ENCODE results near the gene MAP6D1.

The MAP6D1 gene

DNA sequence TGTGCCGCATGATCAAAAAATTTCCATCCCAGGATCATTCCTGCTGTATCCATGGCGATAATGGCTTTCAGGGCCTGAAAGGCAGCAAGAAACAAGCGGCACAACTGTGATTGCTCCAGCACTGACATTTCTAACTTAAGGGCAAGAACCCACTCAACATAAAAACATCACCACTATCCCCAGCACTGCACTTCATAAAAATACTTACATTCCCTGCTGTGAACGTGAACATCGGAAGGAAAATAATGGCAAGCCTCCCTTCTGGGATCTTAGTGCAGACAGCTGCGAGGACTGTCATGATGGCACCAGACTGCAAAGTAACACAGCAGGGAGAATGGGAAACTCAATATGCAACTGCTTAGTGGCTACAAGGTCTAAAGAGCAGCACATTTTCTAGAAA is 8.1 kb upstream of the MAP6D1 start:
- TF ChIP-seq FOXM1 (IDR thresholded peaks at IDR 0.05; ENCODE audit: borderline replicate concordance, low read depth) = no peak

DNA sequence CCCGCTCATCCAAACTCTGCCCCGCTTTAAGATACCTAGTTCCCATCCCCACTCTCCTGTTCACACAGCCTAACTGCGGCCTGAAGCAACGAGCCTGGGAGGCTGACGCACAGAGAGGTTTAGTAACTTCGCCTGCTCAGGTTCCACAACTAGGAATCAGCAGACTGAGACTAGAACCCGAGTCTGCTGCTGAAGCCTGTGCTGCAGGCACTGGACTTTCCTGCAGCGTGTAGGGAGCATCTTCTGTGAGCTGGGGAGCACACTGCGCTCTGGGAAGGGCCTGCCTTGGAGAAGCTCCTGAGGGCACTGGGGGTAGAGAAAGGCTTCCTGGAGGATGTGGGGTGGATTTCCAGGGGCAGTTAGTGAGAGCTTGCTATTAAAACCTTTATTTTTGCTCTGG is 4.8 kb upstream of the MAP6D1 start:
- TF ChIP-seq TCF12 (IDR thresholded peaks at IDR 0.05; ENCODE audit: low read depth) (no peak), CREB1 (IDR thresholded peaks at IDR 0.05; ENCODE audit: low read depth) (no peak), TEAD4 (IDR thresholded peaks at IDR 0.05) (no peak), EP300 (IDR thresholded peaks at IDR 0.05; ENCODE audit: borderline replicate concordance) (no peak), FOXM1 (IDR thresholded peaks at IDR 0.05; ENCODE audit: borderline replicate concordance, low read depth) (no peak), ZBTB7A (IDR thresholded peaks at IDR 0.05; ENCODE audit: low read depth) (no peak), TAF1 (IDR thresholded peaks at IDR 0.05; ENCODE audit: low read depth) (no peak), RAD21 (IDR thresholded peaks at IDR 0.05; ENCODE audit: low read depth) (no peak)
- TF ChIP-seq, protein P1, sequence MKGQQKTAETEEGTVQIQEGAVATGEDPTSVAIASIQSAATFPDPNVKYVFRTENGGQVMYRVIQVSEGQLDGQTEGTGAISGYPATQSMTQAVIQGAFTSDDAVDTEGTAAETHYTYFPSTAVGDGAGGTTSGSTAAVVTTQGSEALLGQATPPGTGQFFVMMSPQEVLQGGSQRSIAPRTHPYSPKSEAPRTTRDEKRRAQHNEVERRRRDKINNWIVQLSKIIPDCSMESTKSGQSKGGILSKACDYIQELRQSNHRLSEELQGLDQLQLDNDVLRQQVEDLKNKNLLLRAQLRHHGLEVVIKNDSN (IDR thresholded peaks at IDR 0.05) = no peak
- TF ChIP-seq, protein P2, sequence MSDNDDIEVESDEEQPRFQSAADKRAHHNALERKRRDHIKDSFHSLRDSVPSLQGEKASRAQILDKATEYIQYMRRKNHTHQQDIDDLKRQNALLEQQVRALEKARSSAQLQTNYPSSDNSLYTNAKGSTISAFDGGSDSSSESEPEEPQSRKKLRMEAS (IDR thresholded peaks at IDR 0.05) = no peak

DNA sequence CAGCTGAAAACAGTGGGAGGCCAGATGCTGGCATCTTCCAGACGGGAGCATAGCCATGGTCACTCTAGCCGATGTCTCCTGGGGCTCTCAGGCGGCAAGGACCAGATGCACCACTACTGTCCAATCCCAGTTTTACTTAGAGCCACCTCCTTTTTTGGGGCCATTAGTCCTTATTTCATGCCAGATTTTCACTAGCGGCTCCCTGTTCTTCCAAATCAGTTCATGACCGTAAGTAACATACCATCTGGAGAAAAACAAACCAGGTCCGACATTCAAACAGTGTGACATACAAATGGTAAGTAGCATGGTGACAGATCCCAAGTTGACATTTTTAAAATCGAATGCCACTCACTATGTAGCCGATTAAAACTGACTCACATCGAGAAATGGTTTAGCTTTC is 4.1 kb upstream of the MAP6D1 start:
- TF ChIP-seq EGR1 (IDR thresholded peaks at IDR 0.05) (no peak), TCF12 (IDR thresholded peaks at IDR 0.05; ENCODE audit: low read depth) (no peak), CEBPB (IDR thresholded peaks at IDR 0.05) (no peak), FOXM1 (IDR thresholded peaks at IDR 0.05; ENCODE audit: borderline replicate concordance, low read depth) (no peak), CREB1 (IDR thresholded peaks at IDR 0.05; ENCODE audit: low read depth) (no peak), EP300 (IDR thresholded peaks at IDR 0.05; ENCODE audit: borderline replicate concordance) (no peak)

DNA sequence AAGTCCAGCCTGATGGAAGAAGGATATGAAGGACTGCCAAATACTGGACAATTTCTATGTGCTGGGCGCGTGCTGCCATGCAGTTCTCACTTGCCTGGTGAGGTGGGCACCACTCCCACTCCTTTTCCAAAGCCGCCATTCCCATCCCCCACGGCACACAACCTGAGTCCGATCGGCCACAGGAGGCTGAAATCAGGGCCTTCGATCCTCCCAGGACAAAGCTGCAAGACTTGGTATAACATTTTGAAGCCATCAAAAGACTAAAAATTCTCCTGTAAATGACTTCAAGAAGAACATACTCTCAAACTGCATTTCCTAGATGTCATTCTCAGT is 3.1 kb upstream of the MAP6D1 start:
- TF ChIP-seq, protein P3, sequence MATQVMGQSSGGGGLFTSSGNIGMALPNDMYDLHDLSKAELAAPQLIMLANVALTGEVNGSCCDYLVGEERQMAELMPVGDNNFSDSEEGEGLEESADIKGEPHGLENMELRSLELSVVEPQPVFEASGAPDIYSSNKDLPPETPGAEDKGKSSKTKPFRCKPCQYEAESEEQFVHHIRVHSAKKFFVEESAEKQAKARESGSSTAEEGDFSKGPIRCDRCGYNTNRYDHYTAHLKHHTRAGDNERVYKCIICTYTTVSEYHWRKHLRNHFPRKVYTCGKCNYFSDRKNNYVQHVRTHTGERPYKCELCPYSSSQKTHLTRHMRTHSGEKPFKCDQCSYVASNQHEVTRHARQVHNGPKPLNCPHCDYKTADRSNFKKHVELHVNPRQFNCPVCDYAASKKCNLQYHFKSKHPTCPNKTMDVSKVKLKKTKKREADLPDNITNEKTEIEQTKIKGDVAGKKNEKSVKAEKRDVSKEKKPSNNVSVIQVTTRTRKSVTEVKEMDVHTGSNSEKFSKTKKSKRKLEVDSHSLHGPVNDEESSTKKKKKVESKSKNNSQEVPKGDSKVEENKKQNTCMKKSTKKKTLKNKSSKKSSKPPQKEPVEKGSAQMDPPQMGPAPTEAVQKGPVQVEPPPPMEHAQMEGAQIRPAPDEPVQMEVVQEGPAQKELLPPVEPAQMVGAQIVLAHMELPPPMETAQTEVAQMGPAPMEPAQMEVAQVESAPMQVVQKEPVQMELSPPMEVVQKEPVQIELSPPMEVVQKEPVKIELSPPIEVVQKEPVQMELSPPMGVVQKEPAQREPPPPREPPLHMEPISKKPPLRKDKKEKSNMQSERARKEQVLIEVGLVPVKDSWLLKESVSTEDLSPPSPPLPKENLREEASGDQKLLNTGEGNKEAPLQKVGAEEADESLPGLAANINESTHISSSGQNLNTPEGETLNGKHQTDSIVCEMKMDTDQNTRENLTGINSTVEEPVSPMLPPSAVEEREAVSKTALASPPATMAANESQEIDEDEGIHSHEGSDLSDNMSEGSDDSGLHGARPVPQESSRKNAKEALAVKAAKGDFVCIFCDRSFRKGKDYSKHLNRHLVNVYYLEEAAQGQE (IDR thresholded peaks at IDR 0.05; ENCODE audit: low read depth) = no peak
- no peak for TF ChIP-seq ZBTB7A (IDR thresholded peaks at IDR 0.05; ENCODE audit: low read depth)
- TF ChIP-seq FOXM1 (IDR thresholded peaks at IDR 0.05; ENCODE audit: borderline replicate concordance, low read depth) = no peak

DNA sequence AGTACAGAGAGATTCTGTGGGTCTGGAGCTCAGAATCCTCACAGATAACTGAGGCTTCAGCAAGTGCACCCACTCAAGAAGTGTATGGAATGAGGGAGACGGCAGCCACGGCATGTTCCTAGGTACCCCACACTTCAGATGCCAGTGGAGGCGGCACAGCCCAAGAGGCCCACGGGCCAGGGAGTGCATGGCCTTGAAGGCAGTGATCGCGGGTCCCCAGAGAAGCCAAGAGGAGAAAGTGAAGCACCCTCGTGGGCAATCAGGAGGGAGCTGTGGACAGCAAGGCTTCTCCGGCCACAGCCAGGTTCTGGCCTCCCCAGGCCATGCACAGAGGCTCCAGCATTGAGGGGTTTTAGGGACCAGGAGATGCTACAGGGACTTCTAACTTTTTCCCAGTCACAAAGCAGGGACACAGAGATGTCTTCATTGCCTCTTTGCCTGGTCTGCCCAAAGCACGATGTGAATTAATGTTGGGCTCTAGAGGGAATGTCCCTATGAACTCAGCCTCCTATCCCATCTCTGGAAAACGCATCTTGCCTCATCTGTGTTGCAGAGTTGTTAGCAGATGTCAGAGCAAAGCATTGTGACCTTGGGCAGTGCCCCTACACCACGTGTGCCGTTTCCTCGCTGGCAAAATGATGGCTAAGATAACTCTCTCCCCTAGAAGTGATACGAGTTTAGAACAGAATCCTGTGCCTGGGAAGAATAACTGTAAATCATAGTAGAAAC is 2.6 kb upstream of the MAP6D1 start:
- no peak for TF ChIP-seq RAD21 (IDR thresholded peaks at IDR 0.05; ENCODE audit: low read depth)
- TF ChIP-seq TCF12 (IDR thresholded peaks at IDR 0.05; ENCODE audit: low read depth) = no peak
- TF ChIP-seq YY1 (IDR thresholded peaks at IDR 0.05; ENCODE audit: low read depth) = no peak
- no peak for TF ChIP-seq TAF1 (IDR thresholded peaks at IDR 0.05; ENCODE audit: low read depth)
- TF ChIP-seq, protein P3 (IDR thresholded peaks at IDR 0.05; ENCODE audit: low read depth) = no peak

DNA sequence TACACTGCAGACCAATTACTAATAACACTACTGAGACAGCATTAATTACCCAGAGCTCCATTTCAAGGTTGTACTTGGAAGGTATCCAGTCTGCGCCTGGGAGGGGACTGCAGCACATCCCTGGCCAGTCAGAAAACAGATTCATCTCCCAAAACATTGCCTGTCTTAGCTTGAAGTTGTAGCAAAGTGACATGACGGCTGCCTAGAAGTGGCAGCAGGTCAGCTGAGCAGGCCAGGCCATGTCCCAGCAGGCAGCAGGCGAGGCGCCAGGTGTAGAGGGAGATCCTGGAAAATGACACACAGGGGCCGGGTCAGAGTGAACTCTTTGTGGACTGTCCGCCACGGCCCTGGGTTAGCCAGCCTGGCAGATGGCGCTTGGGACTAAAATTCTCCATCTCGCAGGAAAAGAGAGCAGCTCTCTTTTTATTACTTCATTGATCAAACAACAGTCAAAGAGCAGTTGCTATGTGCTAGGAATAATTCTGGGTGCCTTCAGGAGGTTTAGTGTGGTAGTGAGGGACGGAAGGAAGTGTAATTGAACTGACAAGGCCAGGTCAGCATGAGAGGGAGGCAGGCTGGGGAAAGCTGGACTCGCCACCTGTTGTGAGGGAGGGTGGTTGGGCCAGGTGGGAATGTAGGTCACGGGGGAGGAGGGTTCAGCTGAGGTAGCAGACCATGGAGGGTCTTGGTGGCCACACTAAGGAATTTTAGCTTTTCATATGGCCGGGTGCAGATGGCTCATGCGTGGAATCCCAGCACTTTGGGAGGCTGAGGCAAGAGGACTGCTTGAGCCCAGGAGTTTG is 1.3 kb upstream of the MAP6D1 start:
- TF ChIP-seq TCF12 (IDR thresholded peaks at IDR 0.05; ENCODE audit: low read depth) (no peak), YY1 (IDR thresholded peaks at IDR 0.05; ENCODE audit: low read depth) (no peak), EP300 (IDR thresholded peaks at IDR 0.05; ENCODE audit: borderline replicate concordance) (no peak), FOXM1 (IDR thresholded peaks at IDR 0.05; ENCODE audit: borderline replicate concordance, low read depth) (no peak), TAF1 (IDR thresholded peaks at IDR 0.05; ENCODE audit: low read depth) (no peak; the same call in 1 of the 2 replicates), NFIC (IDR thresholded peaks at IDR 0.05) (peak; percentile 47; the same call in 1 of the 2 replicates)
- TF ChIP-seq, protein P2 (IDR thresholded peaks at IDR 0.05) = no peak
- TF ChIP-seq, protein P1 (IDR thresholded peaks at IDR 0.05) = peak; percentile 38; the same call in 1 of the 2 replicates
- TF ChIP-seq, protein P3 (IDR thresholded peaks at IDR 0.05; ENCODE audit: low read depth) = no peak
